Measurements from ENCODE around the gene DMTF1. TPM values are rescaled to one million over a fixed set of nuclear protein-coding genes. Genes with fewer than 3 reads are reported as not detected.
"Not testable (repeated sequence)": the region's sequence is repeated elsewhere in the genome, so short reads cannot be mapped to it uniquely, and the experiment has no call there.

DMTF1 gene
- polyA plus RNA-seq, 1 of the 3 experiments (the other 2 are of a cell fraction), result 108 TPM

DNA sequence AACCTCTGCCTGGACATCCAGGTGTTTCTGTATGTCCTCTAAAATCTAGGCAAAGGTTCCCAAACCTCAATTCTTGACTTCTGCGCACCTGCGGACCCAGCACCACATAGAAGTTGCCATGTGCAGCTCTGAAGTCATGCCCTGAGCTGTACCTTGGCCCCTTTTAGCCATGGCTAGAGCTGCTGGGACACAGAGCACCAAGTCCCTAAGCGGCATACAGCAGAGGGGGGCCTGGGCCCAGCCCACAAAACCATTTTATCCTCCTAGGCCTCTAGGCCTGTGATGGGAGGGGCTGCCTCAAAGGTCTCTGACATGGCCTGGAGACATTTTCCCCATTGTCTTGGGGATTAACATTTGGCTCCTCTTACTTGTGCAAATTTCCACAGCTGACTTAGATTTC is 52.7 kb downstream of the DMTF1 start (continued):
- TF ChIP-seq MAX (IDR thresholded peaks at IDR 0.05; ENCODE audit: low read depth) (no peak), ELF1 (IDR thresholded peaks at IDR 0.05) (no peak), FOSL2 (IDR thresholded peaks at IDR 0.05; ENCODE audit: borderline replicate concordance, low read depth) (no peak)

GRCh38 chr7:87205701-87206100 is 53.4 kb downstream of the DMTF1 start:
- WGBS (ENCODE audit: low lambda C conversion rate), result 89% methylated on average over 3 of the region's 3 CpGs
- peaks cover 21 to 26% of the 10 kb centered on the region in 2 experiments for H3K36me3 ChIP-seq (replicated peaks in 1 of 2; ENCODE audit: control insufficient read depth in 1 of 2, insufficient read depth in 2 of 2, low read length in 1 of 2)
- H2AFZ ChIP-seq (ENCODE audit: low read depth); DNase-seq; H3K9ac ChIP-seq; H3K9me3 ChIP-seq; H3K4me3 ChIP-seq (ENCODE audit: low read depth in 2 of 2, low read length in 1 of 2); H3K27me3 ChIP-seq (ENCODE audit: insufficient read depth); H3K9me2 ChIP-seq; CTCF ChIA-PET; POLR2A ChIA-PET; H3K4me2 ChIP-seq; H3K27ac ChIP-seq (ENCODE audit: low read depth in 2 of 2, low read length in 1 of 2); H4K20me1 ChIP-seq (ENCODE audit: insufficient read depth); H3K4me1 ChIP-seq (ENCODE audit: control insufficient read depth in 1 of 2, insufficient read depth in 2 of 2, low read depth in 1 of 2, low read length in 1 of 2): not testable (repeated sequence)
- H3F3A ChIP-seq (replicated peaks; ENCODE audit: insufficient read depth), result peaks cover 22% of the 10 kb centered on the region
- H3K79me2 ChIP-seq (ENCODE audit: insufficient read depth), result peaks cover 62% of the 10 kb centered on the region

DNA sequence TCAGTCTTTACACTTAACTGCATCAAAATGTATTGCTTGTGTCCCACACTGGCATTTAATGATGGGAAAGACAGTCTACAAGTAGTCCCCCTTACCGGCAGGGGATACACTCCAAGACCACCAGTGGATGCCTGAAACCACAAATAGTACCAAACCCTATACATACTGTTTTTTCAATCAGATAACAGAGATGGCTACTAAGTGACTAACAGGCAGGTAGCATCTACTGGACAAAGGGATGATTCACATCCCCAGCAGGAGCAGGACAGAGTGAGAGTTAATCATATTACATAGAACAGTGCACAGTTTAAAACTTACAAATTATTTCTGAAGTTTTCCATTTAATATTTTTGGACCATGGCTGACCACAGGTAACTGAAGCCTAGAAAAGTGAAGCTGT is 54.1 kb downstream of the DMTF1 start:
- no peak overlapping the region for H2AFZ ChIP-seq (ENCODE audit: low read depth)
- H3F3A ChIP-seq (replicated peaks; ENCODE audit: insufficient read depth), result peaks cover 17% of the 10 kb centered on the region
- H3K36me3 ChIP-seq (replicated peaks in 1 of 2; ENCODE audit: control insufficient read depth in 1 of 2, insufficient read depth in 2 of 2, low read length in 1 of 2), result peaks cover 21% of the 10 kb centered on the region in 2 experiments
- H3K27me3 ChIP-seq (ENCODE audit: insufficient read depth), result no peaks in the 10 kb centered on the region
- H3K9ac ChIP-seq, result no peak overlapping the region
- peaks cover 10% of the 10 kb centered on the region; the same call in 1 of the 2 replicates for H4K20me1 ChIP-seq (ENCODE audit: insufficient read depth)
- 63% methylated on average over 1 of the region's 1 CpG for WGBS (ENCODE audit: low lambda C conversion rate)
- no peak overlapping the region for H3K27ac ChIP-seq (ENCODE audit: low read depth in 2 of 2, low read length in 1 of 2)
- H3K9me2 ChIP-seq, result no peaks in the 10 kb centered on the region
- H3K9me3 ChIP-seq, result peaks cover 6% of the 10 kb centered on the region; the same call in 1 of the 2 replicates
- DNase-seq, result no peak
- H3K4me3 ChIP-seq (ENCODE audit: low read depth in 2 of 2, low read length in 1 of 2), result no peak overlapping the region
- ChIA-PET POLR2A (interaction anchor here (1.0 kb wide), 1 partner anchor 9 kb away, joined by 4 read pairs; no protein-coding TSS in a partner anchor), CTCF (no interaction called here)
- H3K4me2 ChIP-seq, result no peak overlapping the region; the same call in 1 of the 2 replicates
- H3K79me2 ChIP-seq (ENCODE audit: insufficient read depth), result peaks cover 63% of the 10 kb centered on the region
- peak; percentile 67; the same call in 1 of the 2 replicates for TF ChIP-seq FOSL2 (IDR thresholded peaks at IDR 0.05; ENCODE audit: borderline replicate concordance, low read depth)
- TF ChIP-seq USF2 (IDR thresholded peaks at IDR 0.05; ENCODE audit: borderline replicate concordance, low read depth, low read length), result no peak
- no peak for TF ChIP-seq TEAD4 (IDR thresholded peaks at IDR 0.05; ENCODE audit: borderline replicate concordance, insufficient read depth)
- peak; percentile 52; the same call in 1 of the 2 replicates for TF ChIP-seq TCF12 (IDR thresholded peaks at IDR 0.05)
- TF ChIP-seq TAF1 (IDR thresholded peaks at IDR 0.05; ENCODE audit: borderline replicate concordance, low read depth, low read length), result no peak
- no peak for TF ChIP-seq GABPA (IDR thresholded peaks at IDR 0.05; ENCODE audit: low read depth)
- TF ChIP-seq SIN3A (IDR thresholded peaks at IDR 0.05; ENCODE audit: borderline replicate concordance, low read depth, low read length), result no peak
- TF ChIP-seq FOXJ3 (CRISPR knock-in tag; IDR thresholded peaks at IDR 0.05), result no peak
- TF ChIP-seq CTCF (IDR thresholded peaks at IDR 0.05), result no peak
- peak; percentile 65 for TF ChIP-seq JUND (IDR thresholded peaks at IDR 0.05)
- peaks cover 0 to 6% of the 10 kb centered on the region in 2 experiments; a peak in 2 of 4 replicates for H3K4me1 ChIP-seq (ENCODE audit: control insufficient read depth in 1 of 2, insufficient read depth in 2 of 2, low read depth in 1 of 2, low read length in 1 of 2)
